Effector CD8-positive, alpha-beta T cell (primary cell): ENCODE data around the gene PANK4.

ENCODE experiments used
- DNase-seq: peaks from one replicate; lab custom pipeline; 2025; lab: John Stamatoyannopoulos, UW

Gene PANK4

GRCh38 chr1:2544875-2545640 lies 18.7 kb upstream of the PANK4 start:
- no peak for DNase-seq

GRCh38 chr1:2544093-2544874 lies 17.9 kb upstream of the PANK4 start:
- DNase-seq, result no peak

- peak; percentile 48 for DNase-seq
Observed at GRCh38 chr1:2543543-2544092, 17.2 kb upstream of the PANK4 start.

- DNase-seq, result no peak
Observed at GRCh38 chr1:2542246-2542915, 16.0 kb upstream of the PANK4 start.

GRCh38 chr1:2541619-2542245 lies 15.3 kb upstream of the PANK4 start:
- no peak for DNase-seq

GRCh38 chr1:2540816-2541492 lies 14.6 kb upstream of the PANK4 start:
- DNase-seq, result no peak

- DNase-seq, result no peak
Observed at GRCh38 chr1:2539312-2539907, 13.0 kb upstream of the PANK4 start.

GRCh38 chr1:2538872-2539271 lies 12.5 kb upstream of the PANK4 start:
- DNase-seq, result no peak

- DNase-seq, result no peak
Observed at GRCh38 chr1:2538376-2538775, 12.0 kb upstream of the PANK4 start.

- no peak for DNase-seq
Observed at GRCh38 chr1:2537784-2538115, 11.4 kb upstream of the PANK4 start.

GRCh38 chr1:2535981-2536380 lies 9.6 kb upstream of the PANK4 start:
- DNase-seq, result no peak

- no peak for DNase-seq
Observed at GRCh38 chr1:2535455-2535854, 9.1 kb upstream of the PANK4 start.

- DNase-seq, result no peak
Observed at GRCh38 chr1:2534687-2535441, 8.5 kb upstream of the PANK4 start.

GRCh38 chr1:2534315-2534686 lies 7.9 kb upstream of the PANK4 start:
- no peak for DNase-seq

GRCh38 chr1:2533365-2533764 lies 7.0 kb upstream of the PANK4 start:
- DNase-seq, result no peak

- no peak for DNase-seq
Observed at GRCh38 chr1:2532485-2533160, 6.2 kb upstream of the PANK4 start.

GRCh38 chr1:2530513-2531361 lies 4.3 kb upstream of the PANK4 start:
- no peak for DNase-seq

- DNase-seq, result no peak
Observed at GRCh38 chr1:2529784-2530512, 3.6 kb upstream of the PANK4 start, which contains the start of gene HES5. Gene HES5, minus strand, starts transcription at chr1:2530263. Its CDS starts 99 bp downstream, at chr1:2530164.
